GM13976 (cell line): ENCODE measurements around the gene JARID2.

Experiments used
- DNase-seq: peaks from one replicate; pipeline ENCODE4 v3.0.0; 2012; ENCODE audit warnings: low spot score
- CTCF ChIP-seq: IDR thresholded peaks from 2 replicates; pipeline ENCODE4 v1.5.1; 2012; ENCODE audit warnings: borderline replicate concordance, mild to moderate bottlenecking; ENCODE audit not compliant: insufficient read depth; ENCODE audit errors: extremely low read depth, missing control alignments, control extremely low read depth
- in situ Hi-C: fragments of 300-500 bp; cut with MboI; formaldehyde crosslinking; loops from one replicate; pipeline ENCODE4 v1.12.0; 2022; ENCODE audit warnings: low sequenced_read_pairs, mixed read lengths, inconsistent platforms; ENCODE audit not compliant: unreplicated experiment

Gene JARID2

GRCh38 chr6:15408008-15408407 is 162.1 kb downstream of the JARID2 start:
- TF ChIP-seq CTCF, result no peak
- in situ Hi-C loops, result no loop called here
- no peak for DNase-seq

DNA sequence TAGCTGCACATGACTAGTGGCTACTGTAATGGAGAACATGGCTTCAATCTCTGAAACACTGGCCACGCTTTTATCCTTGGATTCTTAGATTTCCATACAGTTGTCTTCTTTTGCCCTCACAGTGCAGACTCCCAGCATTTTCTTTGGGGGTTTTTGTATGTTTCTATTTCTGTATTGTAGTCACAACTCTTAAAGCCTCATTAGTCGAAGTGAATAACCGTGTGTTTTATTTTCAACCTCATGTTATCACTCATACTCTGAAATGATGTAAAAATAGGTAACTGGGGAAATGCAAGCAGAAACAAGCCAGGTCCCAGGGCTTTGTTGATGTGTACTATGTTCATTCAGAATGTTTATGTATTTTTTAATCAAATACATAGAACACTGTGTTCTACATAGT is 162.9 kb downstream of the JARID2 start:
- DNase-seq, result no peak
- in situ Hi-C loops, result no loop called here
- TF ChIP-seq CTCF, result no peak

- no peak for DNase-seq
- in situ Hi-C loops, result no loop called here
- TF ChIP-seq CTCF, result no peak
Measured at GRCh38 chr6:15409301-15410125, 163.6 kb downstream of the JARID2 start.

DNA sequence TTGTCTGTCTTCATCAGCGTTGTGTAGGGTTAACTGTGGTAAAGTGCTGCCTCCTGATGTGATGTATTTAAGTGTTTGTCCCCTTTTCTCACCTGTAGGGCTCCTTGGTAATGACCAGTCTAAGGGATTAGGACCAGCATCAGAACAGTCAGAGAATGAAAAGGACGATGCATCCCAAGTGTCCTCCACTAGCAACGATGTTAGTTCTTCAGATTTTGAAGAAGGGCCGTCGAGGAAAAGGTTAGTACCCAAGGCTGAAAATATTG is 164.2 kb downstream of the JARID2 start:
- no peak for DNase-seq
- TF ChIP-seq CTCF, result no peak
- in situ Hi-C loops, result no loop called here

- no peak for DNase-seq
- in situ Hi-C loops, result no loop called here
- no peak for TF ChIP-seq CTCF
Measured at GRCh38 chr6:15410752-15411151, 164.9 kb downstream of the JARID2 start.

DNA sequence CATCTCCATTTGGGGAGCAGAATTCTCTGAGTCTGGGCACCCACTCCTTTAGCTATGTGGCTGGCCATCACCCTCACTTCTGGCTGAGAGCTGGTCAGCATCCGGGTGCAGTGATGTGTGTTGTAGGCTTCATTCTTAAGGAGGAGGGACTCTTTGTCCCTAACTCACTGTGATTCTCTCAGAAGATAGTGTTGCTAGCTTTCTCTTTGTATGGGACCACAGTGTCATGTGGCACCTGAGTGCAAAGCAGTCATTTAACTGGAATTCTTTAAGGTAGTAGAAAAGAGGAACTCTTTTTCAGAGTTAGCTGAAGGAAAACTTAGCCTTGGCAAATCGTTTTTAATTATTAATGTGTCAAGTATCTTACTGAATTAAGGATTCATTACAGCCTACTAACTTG is 165.9 kb downstream of the JARID2 start:
- TF ChIP-seq CTCF, result no peak
- in situ Hi-C loops, result no loop called here
- DNase-seq, result no peak
